HepG2 (cell line): ENCODE measurements around the gene KBTBD13. TPM values are rescaled to one million over a fixed set of nuclear protein-coding genes. Genes with fewer than 3 reads are reported as not detected.
A peak's percentile ranks its signal among the peaks of the same experiment; 100 is the strongest.

Source experiments
- AGO1 ChIP-seq: fragments of 200-400 bp; formaldehyde crosslinking; IDR thresholded peaks from 2 replicates; pipeline ENCODE4 v1.6.1; 2017; ENCODE audit warnings: mild to moderate bottlenecking, low read depth, low read length, moderate library complexity; ENCODE audit not compliant: poor library complexity, severe bottlenecking
- ELF4 ChIP-seq: sonication (generic); formaldehyde crosslinking; IDR thresholded peaks from 2 replicates; pipeline ENCODE4 v1.5.0; 2020; ENCODE audit warnings: missing genetic modification reagents, mild to moderate bottlenecking, moderate library complexity, borderline replicate concordance
- HDAC6 ChIP-seq: fragments of 200-600 bp; sonication (generic); IDR thresholded peaks from 2 replicates; pipeline ENCODE4 v1.7.0; 2017; ENCODE audit warnings: mild to moderate bottlenecking, antibody characterized with exemption, low read length, low read depth
- HMGA1 ChIP-seq: sonication (generic); formaldehyde crosslinking; conservative IDR thresholded peaks from 2 replicates; pipeline ENCODE4 v1.4.0; 2020; ENCODE audit warnings: missing genetic modification reagents
- HOXA7 ChIP-seq: sonication (generic); formaldehyde crosslinking; IDR thresholded peaks from 2 replicates; pipeline ENCODE4 v1.8.1; 2022; ENCODE audit warnings: mild to moderate bottlenecking, missing genetic modification reagents, moderate library complexity
- IRX3 ChIP-seq: sonication (generic); formaldehyde crosslinking; IDR thresholded peaks from 2 replicates; pipeline ENCODE4 v1.8.1; 2023; ENCODE audit warnings: mild to moderate bottlenecking, low read depth, missing genetic modification reagents, borderline replicate concordance
- MIER3 ChIP-seq: IDR thresholded peaks from 2 replicates; pipeline ENCODE4 v1.6.1; 2016; ENCODE audit warnings: missing compliant biosample characterization, borderline replicate concordance
- PAWR ChIP-seq: sonication (generic); formaldehyde crosslinking; IDR thresholded peaks from 2 replicates; pipeline ENCODE4 v1.4.0; 2020; ENCODE audit warnings: missing genetic modification reagents, mild to moderate bottlenecking, borderline replicate concordance
- PAX8 ChIP-seq: sonication (generic); formaldehyde crosslinking; IDR thresholded peaks from 2 replicates; pipeline ENCODE4 v1.8.0; 2022; ENCODE audit warnings: mild to moderate bottlenecking, missing genetic modification reagents, borderline replicate concordance
- POLR2AphosphoS5 ChIP-seq: IDR thresholded peaks from 2 replicates; pipeline ENCODE4 v1.6.1; 2012; ENCODE audit warnings: low read depth, low read length
- RBFOX2 ChIP-seq: fragments of 200-400 bp; formaldehyde crosslinking; IDR thresholded peaks from 2 replicates; pipeline ENCODE4 v1.6.1; 2017; ENCODE audit warnings: low read depth, mild to moderate bottlenecking, low read length
- RXRA ChIP-seq: sonication (generic); formaldehyde crosslinking; IDR thresholded peaks from 2 replicates; pipeline ENCODE4 v1.5.1; 2020; ENCODE audit warnings: missing genetic modification reagents
- SP140L ChIP-seq: sonication (generic); formaldehyde crosslinking; IDR thresholded peaks from 2 replicates; pipeline ENCODE4 v1.4.0; 2020; ENCODE audit warnings: missing genetic modification reagents, borderline replicate concordance
- SP2 ChIP-seq: sonication (generic); formaldehyde crosslinking; IDR thresholded peaks from 2 replicates; pipeline ENCODE4 v1.5.1; 2020; ENCODE audit warnings: mild to moderate bottlenecking, missing genetic modification reagents
- ZC3H13 ChIP-seq: sonication (generic); formaldehyde crosslinking; IDR thresholded peaks from 2 replicates; pipeline ENCODE4 v1.8.1; 2023; ENCODE audit warnings: mild to moderate bottlenecking, missing genetic modification reagents, moderate library complexity
- ZFAT ChIP-seq: sonication (generic); formaldehyde crosslinking; conservative IDR thresholded peaks from 2 replicates; pipeline ENCODE4 v1.8.1; 2023; ENCODE audit warnings: missing genetic modification reagents, inconsistent platforms
- ZFYVE20 ChIP-seq: sonication (generic); formaldehyde crosslinking; IDR thresholded peaks from 2 replicates; pipeline ENCODE4 v1.8.0; 2023; ENCODE audit warnings: low read depth, mild to moderate bottlenecking, moderate library complexity, missing genetic modification reagents, borderline replicate concordance
- ZKSCAN8 ChIP-seq: IDR thresholded peaks from 2 replicates; pipeline ENCODE4 v1.6.1; 2016; ENCODE audit warnings: borderline replicate concordance, missing genetic modification reagents, missing compliant biosample characterization
- ZNF260 ChIP-seq: sonication (generic); formaldehyde crosslinking; IDR thresholded peaks from 2 replicates; pipeline ENCODE4 v1.4.0; 2020; ENCODE audit warnings: missing genetic modification reagents, low read depth, mild to moderate bottlenecking, borderline replicate concordance
- ZNF3 ChIP-seq: IDR thresholded peaks from 2 replicates; pipeline ENCODE4 v1.7.0; 2017; ENCODE audit warnings: inconsistent platforms
- ZNF430 ChIP-seq: sonication (generic); formaldehyde crosslinking; IDR thresholded peaks from 2 replicates; pipeline ENCODE4 v1.9.0; 2021; ENCODE audit warnings: mild to moderate bottlenecking, missing genetic modification reagents
- ZNF501 ChIP-seq: sonication (generic); formaldehyde crosslinking; IDR thresholded peaks from 2 replicates; pipeline ENCODE4 v1.5.1; 2020; ENCODE audit warnings: mild to moderate bottlenecking, moderate library complexity, missing genetic modification reagents
- ZNF552 ChIP-seq: sonication (generic); formaldehyde crosslinking; IDR thresholded peaks from 2 replicates; pipeline ENCODE4 v1.9.0; 2022; ENCODE audit warnings: missing genetic modification reagents, mild to moderate bottlenecking, borderline replicate concordance
- ZNF569 ChIP-seq: sonication (generic); formaldehyde crosslinking; IDR thresholded peaks from 2 replicates; pipeline ENCODE4 v1.5.0; 2020; ENCODE audit warnings: mild to moderate bottlenecking, missing genetic modification reagents, moderate library complexity, borderline replicate concordance
- polyA plus RNA-seq, 8 experiments: library from polyadenylated mRNA; depleted of rRNA in 3 of 8; stranded (reverse) in 7 of 8; unstranded in 1 of 8; fragments of >200 nt; fragmentation: Illumina TruSeq in 4 of 8; extraction: Trizol in 4 of 8; gene quantifications; 2 replicates each; pipeline versions ENCODE4 v1.2.1 to v1.2.3, GENCODE V29; 2011 to 2016; ENCODE audit warnings: low read depth in 4 of 8, missing spikeins in 1 of 8, mixed read lengths in 1 of 8; ENCODE audit not compliant: insufficient read depth in 1 of 8
- total RNA-seq, 5 experiments: library from RNA; depleted of rRNA; stranded (reverse); fragments of >200 nt; fragmentation: Illumina TruSeq; extraction: Trizol; gene quantifications; 2 replicates each; pipeline ENCODE4 v1.2.3, GENCODE V29; 2016; ENCODE audit warnings: low read depth in 1 of 5
- TF ChIP-seq, protein P1 (sequence below): sonication (generic); formaldehyde crosslinking; IDR thresholded peaks from 2 replicates; pipeline ENCODE4 v1.4.0; 2020; ENCODE audit warnings: missing genetic modification reagents
- TF ChIP-seq, protein P2 (sequence below): sonication (generic); formaldehyde crosslinking; IDR thresholded peaks from 2 replicates; pipeline ENCODE4 v1.5.0; 2020; ENCODE audit warnings: mild to moderate bottlenecking, missing genetic modification reagents
- TF ChIP-seq, protein P3 (sequence below): IDR thresholded peaks from 2 replicates; pipeline ENCODE4 v1.6.1; 2018; ENCODE audit warnings: missing genetic modification reagents

The KBTBD13 gene
- total and polyA plus RNA-seq, 2 of the 13 experiments (the other 11 are each of a cell fraction or from before 2014, with no cell fraction given) = not detected

DNA sequence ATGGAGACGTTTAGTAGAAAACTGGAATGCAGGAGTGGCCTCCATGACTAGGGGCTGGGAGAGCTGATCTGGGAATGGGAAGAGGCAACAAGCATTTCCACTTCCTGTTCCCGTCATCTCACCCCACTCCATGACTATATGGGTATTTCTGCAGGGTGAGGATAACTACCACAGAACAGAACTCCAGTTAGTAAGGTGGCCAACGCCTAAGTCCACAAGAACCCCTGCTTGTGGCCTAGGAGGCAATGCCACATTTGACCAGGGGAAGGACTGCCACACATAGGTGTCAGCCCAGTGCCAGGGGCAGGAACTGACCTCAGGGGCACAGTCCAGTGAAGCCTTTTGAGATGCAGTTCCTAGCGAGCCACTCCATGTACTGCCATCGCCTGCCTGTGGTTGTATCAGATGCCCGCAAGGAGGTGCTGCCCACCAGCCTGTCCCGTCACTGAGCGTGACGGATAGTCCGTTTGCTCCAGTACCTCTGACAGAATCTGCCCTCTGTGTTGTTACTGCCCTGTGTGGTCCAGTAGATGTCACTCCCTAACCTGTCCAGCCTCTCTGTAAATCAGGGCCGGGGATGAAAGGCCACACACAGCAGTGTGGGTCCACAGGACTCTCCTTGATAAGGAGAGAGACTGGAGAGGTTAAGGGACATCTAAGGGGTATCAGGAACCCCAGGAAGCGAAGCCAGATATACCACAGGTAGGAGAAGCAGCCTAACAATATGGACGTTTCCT is 43.6 kb upstream of the KBTBD13 start (continued):
- no peak for TF ChIP-seq ZNF552 (CRISPR knock-in tag)
- peak; percentile 86 for TF ChIP-seq RXRA (CRISPR knock-in tag)
- 0 out of 2 replicates have a peak, but pooled peaks have one; percentile 64 for TF ChIP-seq ELF4 (CRISPR knock-in tag)
- TF ChIP-seq ZNF501 (CRISPR knock-in tag) = peak; percentile 84
- no peak for TF ChIP-seq PAWR (CRISPR knock-in tag)
- TF ChIP-seq ZNF569 (CRISPR knock-in tag) = no peak
- TF ChIP-seq SP2 (CRISPR knock-in tag) = no peak
- no peak for TF ChIP-seq RBFOX2
- no peak for TF ChIP-seq POLR2AphosphoS5
- peak; percentile 37; the same call in 1 of the 2 replicates for TF ChIP-seq MIER3 (CRISPR knock-in tag)
- TF ChIP-seq, protein P1, sequence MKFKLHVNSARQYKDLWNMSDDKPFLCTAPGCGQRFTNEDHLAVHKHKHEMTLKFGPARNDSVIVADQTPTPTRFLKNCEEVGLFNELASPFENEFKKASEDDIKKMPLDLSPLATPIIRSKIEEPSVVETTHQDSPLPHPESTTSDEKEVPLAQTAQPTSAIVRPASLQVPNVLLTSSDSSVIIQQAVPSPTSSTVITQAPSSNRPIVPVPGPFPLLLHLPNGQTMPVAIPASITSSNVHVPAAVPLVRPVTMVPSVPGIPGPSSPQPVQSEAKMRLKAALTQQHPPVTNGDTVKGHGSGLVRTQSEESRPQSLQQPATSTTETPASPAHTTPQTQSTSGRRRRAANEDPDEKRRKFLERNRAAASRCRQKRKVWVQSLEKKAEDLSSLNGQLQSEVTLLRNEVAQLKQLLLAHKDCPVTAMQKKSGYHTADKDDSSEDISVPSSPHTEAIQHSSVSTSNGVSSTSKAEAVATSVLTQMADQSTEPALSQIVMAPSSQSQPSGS (CRISPR knock-in tag) = peak; percentile 43
- 0 out of 2 replicates have a peak, but pooled peaks have one; percentile 1 for TF ChIP-seq ZNF430 (CRISPR knock-in tag)
- TF ChIP-seq ZNF3 (CRISPR knock-in tag) = no peak
- TF ChIP-seq HMGA1 (CRISPR knock-in tag) = no peak
- TF ChIP-seq ZFYVE20 (CRISPR knock-in tag) = no peak
- no peak for TF ChIP-seq HOXA7 (CRISPR knock-in tag)
- no peak for TF ChIP-seq IRX3 (CRISPR knock-in tag)
- no peak for TF ChIP-seq ZFAT
- no peak for TF ChIP-seq ZC3H13 (CRISPR knock-in tag)
- no peak for TF ChIP-seq ZNF260 (CRISPR knock-in tag)
- TF ChIP-seq, protein P2, sequence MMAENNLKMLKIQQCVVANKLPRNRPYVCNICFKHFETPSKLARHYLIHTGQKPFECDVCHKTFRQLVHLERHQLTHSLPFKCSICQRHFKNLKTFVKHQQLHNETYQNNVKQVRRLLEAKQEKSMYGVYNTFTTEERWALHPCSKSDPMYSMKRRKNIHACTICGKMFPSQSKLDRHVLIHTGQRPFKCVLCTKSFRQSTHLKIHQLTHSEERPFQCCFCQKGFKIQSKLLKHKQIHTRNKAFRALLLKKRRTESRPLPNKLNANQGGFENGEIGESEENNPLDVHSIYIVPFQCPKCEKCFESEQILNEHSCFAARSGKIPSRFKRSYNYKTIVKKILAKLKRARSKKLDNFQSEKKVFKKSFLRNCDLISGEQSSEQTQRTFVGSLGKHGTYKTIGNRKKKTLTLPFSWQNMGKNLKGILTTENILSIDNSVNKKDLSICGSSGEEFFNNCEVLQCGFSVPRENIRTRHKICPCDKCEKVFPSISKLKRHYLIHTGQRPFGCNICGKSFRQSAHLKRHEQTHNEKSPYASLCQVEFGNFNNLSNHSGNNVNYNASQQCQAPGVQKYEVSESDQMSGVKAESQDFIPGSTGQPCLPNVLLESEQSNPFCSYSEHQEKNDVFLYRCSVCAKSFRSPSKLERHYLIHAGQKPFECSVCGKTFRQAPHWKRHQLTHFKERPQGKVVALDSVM = no peak
- no peak for TF ChIP-seq HDAC6
- TF ChIP-seq ZKSCAN8 (CRISPR knock-in tag) = peak; percentile 58; the same call in 1 of the 2 replicates
- no peak for TF ChIP-seq PAX8 (CRISPR knock-in tag)
- TF ChIP-seq, protein P3, sequence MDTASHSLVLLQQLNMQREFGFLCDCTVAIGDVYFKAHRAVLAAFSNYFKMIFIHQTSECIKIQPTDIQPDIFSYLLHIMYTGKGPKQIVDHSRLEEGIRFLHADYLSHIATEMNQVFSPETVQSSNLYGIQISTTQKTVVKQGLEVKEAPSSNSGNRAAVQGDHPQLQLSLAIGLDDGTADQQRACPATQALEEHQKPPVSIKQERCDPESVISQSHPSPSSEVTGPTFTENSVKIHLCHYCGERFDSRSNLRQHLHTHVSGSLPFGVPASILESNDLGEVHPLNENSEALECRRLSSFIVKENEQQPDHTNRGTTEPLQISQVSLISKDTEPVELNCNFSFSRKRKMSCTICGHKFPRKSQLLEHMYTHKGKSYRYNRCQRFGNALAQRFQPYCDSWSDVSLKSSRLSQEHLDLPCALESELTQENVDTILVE (CRISPR knock-in tag) = peak; percentile 46; the same call in 1 of the 2 replicates
- TF ChIP-seq AGO1 = no peak
- no peak for TF ChIP-seq SP140L (CRISPR knock-in tag)
